Measurements from ENCODE around the gene LRP3. TPM values are rescaled to one million over a fixed set of nuclear protein-coding genes. Genes with fewer than 3 reads are reported as not detected.
A peak's percentile ranks its signal among the peaks of the same experiment; 100 is the strongest.

The LRP3 gene
- polyA plus RNA-seq, 1 donor from 2014 or later, result 60.1 TPM

DNA sequence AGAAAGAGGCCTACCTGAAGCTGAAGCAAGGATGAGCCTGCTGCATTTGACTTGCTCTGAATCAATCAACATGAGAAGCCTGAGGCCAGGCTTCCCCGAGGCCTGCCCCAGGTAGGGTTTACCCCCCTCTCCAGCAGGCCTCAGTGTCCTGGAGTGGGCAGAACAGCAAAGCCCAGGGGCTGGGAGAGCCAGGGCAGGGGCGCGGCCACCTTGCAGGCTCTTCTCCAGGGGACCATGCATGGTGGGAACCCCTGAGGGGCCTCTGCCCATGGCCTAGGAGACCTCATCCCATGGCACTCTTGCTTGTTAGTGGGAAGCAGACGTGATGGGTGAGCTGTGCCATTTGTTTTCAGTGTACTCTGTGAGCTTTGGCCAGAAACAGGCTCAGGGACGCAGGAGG, 19.9 kb upstream of the LRP3 start:
- H3K36me3 ChIP-seq (ENCODE audit: insufficient read depth, low read length), result no peaks in the 10 kb centered on the region
- no peak overlapping the region for H2AFZ ChIP-seq (ENCODE audit: low read depth, low read length)
- H3K27ac ChIP-seq (ENCODE audit: low read length), result no peak overlapping the region
- no peak overlapping the region for H3K9ac ChIP-seq (ENCODE audit: low read length)
- no peaks in the 10 kb centered on the region for H3K27me3 ChIP-seq (ENCODE audit: insufficient read depth, low read depth, low read length)
- no peak overlapping the region for H3K4me3 ChIP-seq (ENCODE audit: low read length)
- no peaks in the 10 kb centered on the region for H3K79me2 ChIP-seq (replicated peaks; ENCODE audit: insufficient read depth, low read length)
- no peak for TF ChIP-seq EP300 (conservative IDR thresholded peaks at IDR 0.05; ENCODE audit: poor library complexity, severe bottlenecking)
- TF ChIP-seq POLR2AphosphoS5 (IDR thresholded peaks at IDR 0.05), result no peak
- TF ChIP-seq, protein P1, sequence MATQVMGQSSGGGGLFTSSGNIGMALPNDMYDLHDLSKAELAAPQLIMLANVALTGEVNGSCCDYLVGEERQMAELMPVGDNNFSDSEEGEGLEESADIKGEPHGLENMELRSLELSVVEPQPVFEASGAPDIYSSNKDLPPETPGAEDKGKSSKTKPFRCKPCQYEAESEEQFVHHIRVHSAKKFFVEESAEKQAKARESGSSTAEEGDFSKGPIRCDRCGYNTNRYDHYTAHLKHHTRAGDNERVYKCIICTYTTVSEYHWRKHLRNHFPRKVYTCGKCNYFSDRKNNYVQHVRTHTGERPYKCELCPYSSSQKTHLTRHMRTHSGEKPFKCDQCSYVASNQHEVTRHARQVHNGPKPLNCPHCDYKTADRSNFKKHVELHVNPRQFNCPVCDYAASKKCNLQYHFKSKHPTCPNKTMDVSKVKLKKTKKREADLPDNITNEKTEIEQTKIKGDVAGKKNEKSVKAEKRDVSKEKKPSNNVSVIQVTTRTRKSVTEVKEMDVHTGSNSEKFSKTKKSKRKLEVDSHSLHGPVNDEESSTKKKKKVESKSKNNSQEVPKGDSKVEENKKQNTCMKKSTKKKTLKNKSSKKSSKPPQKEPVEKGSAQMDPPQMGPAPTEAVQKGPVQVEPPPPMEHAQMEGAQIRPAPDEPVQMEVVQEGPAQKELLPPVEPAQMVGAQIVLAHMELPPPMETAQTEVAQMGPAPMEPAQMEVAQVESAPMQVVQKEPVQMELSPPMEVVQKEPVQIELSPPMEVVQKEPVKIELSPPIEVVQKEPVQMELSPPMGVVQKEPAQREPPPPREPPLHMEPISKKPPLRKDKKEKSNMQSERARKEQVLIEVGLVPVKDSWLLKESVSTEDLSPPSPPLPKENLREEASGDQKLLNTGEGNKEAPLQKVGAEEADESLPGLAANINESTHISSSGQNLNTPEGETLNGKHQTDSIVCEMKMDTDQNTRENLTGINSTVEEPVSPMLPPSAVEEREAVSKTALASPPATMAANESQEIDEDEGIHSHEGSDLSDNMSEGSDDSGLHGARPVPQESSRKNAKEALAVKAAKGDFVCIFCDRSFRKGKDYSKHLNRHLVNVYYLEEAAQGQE (IDR thresholded peaks at IDR 0.05; ENCODE audit: borderline replicate concordance), result no peak
- TF ChIP-seq, protein P2, sequence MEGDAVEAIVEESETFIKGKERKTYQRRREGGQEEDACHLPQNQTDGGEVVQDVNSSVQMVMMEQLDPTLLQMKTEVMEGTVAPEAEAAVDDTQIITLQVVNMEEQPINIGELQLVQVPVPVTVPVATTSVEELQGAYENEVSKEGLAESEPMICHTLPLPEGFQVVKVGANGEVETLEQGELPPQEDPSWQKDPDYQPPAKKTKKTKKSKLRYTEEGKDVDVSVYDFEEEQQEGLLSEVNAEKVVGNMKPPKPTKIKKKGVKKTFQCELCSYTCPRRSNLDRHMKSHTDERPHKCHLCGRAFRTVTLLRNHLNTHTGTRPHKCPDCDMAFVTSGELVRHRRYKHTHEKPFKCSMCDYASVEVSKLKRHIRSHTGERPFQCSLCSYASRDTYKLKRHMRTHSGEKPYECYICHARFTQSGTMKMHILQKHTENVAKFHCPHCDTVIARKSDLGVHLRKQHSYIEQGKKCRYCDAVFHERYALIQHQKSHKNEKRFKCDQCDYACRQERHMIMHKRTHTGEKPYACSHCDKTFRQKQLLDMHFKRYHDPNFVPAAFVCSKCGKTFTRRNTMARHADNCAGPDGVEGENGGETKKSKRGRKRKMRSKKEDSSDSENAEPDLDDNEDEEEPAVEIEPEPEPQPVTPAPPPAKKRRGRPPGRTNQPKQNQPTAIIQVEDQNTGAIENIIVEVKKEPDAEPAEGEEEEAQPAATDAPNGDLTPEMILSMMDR (IDR thresholded peaks at IDR 0.05; ENCODE audit: poor library complexity, severe bottlenecking), result no peak
- no peak for TF ChIP-seq MXI1 (conservative IDR thresholded peaks at IDR 0.05; ENCODE audit: poor library complexity, severe bottlenecking)
- TF ChIP-seq TAF1 (IDR thresholded peaks at IDR 0.05; ENCODE audit: low read depth), result no peak
- no peak for TF ChIP-seq RAD21 (conservative IDR thresholded peaks at IDR 0.05)
- TF ChIP-seq EZH2 (IDR thresholded peaks at IDR 0.05; ENCODE audit: borderline replicate concordance, insufficient read depth, low read length, poor library complexity, severe bottlenecking), result no peak
- no peak for TF ChIP-seq SMC3 (conservative IDR thresholded peaks at IDR 0.05; ENCODE audit: poor library complexity)
- no peaks in the 10 kb centered on the region for H3K9me2 ChIP-seq (ENCODE audit: insufficient read depth, low read length)
- no peaks in the 10 kb centered on the region for H3F3A ChIP-seq (ENCODE audit: insufficient read depth, low read length, poor library complexity, severe bottlenecking)
- peaks cover under 1% of the 10 kb centered on the region for H3K9me3 ChIP-seq (ENCODE audit: low read length)
- H3K4me2 ChIP-seq (ENCODE audit: low read length), result no peak overlapping the region
- no peaks in the 10 kb centered on the region for H4K20me1 ChIP-seq (ENCODE audit: insufficient read depth)

DNA sequence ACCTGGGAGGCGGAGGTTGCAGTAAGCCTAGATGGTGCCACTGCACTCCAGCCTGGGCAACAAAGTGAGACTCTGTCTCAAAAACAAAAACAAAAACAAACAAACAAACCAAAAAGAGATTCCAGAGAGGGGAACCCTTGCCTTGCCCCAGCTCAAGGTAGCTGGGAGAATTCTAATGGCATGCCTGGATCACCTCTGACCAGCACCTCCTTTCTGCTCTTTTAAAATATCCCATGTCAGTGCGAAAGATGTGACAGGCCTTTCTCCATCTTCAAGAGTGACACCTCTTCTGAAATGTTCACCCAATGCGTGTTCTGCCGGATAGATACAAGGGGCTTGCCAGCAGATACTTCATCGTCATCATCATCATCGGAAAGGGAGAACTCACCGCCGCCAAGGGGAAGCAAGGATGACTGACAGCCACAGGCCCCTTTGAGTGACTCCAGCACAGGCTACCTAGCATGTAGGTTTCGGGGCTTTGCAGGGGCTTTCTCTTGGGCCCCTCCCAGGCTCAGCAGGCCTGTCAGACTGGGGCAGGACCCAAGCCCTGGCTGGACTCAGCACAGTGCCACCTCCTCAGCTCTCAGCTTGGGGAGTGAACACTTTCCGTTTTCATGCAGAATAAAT, 18.9 kb upstream of the LRP3 start:
- Histone ChIP-seq H3K9me2 (ENCODE audit: insufficient read depth, low read length) (no peaks in the 10 kb centered on the region), H4K20me1 (ENCODE audit: insufficient read depth) (no peaks in the 10 kb centered on the region), H3K36me3 (ENCODE audit: insufficient read depth, low read length) (no peaks in the 10 kb centered on the region), H2AFZ (ENCODE audit: low read depth, low read length) (no peak overlapping the region), H3K4me3 (ENCODE audit: low read length) (peak overlapping the region; percentile 98), H3K79me2 (replicated peaks; ENCODE audit: insufficient read depth, low read length) (no peaks in the 10 kb centered on the region), H3F3A (ENCODE audit: insufficient read depth, low read length, poor library complexity, severe bottlenecking) (no peaks in the 10 kb centered on the region), H3K27ac (ENCODE audit: low read length) (no peak overlapping the region), H3K9me3 (ENCODE audit: low read length) (no peaks in the 10 kb centered on the region), H3K4me2 (ENCODE audit: low read length) (no peak overlapping the region), H3K9ac (ENCODE audit: low read length) (peak overlapping the region; percentile 84), H3K27me3 (ENCODE audit: insufficient read depth, low read depth, low read length) (no peaks in the 10 kb centered on the region)
- TF ChIP-seq SMC3 (conservative IDR thresholded peaks at IDR 0.05; ENCODE audit: poor library complexity) (no peak), EZH2 (IDR thresholded peaks at IDR 0.05; ENCODE audit: borderline replicate concordance, insufficient read depth, low read length, poor library complexity, severe bottlenecking) (no peak), TAF1 (IDR thresholded peaks at IDR 0.05; ENCODE audit: low read depth) (no peak), MXI1 (conservative IDR thresholded peaks at IDR 0.05; ENCODE audit: poor library complexity, severe bottlenecking) (no peak), EP300 (conservative IDR thresholded peaks at IDR 0.05; ENCODE audit: poor library complexity, severe bottlenecking) (no peak), RAD21 (conservative IDR thresholded peaks at IDR 0.05) (no peak), POLR2AphosphoS5 (IDR thresholded peaks at IDR 0.05) (no peak)
- TF ChIP-seq, protein P2 (IDR thresholded peaks at IDR 0.05; ENCODE audit: poor library complexity, severe bottlenecking), result no peak
- TF ChIP-seq, protein P1 (IDR thresholded peaks at IDR 0.05; ENCODE audit: borderline replicate concordance), result no peak

Measured in neural cell (in vitro differentiated cells).